Left lobe of liver (tissue), 2 donors: ENCODE data around the gene HPRT1. TPM values are rescaled to one million over a fixed set of nuclear protein-coding genes. Genes with fewer than 3 reads are reported as not detected.

Experiments
- ATAC-seq: fragments of 200-7000 bp; cut with Tn5 transposase; one replicate; pipeline ENCODE4 v1.9.1; 2020; ENCODE audit warnings: mild to moderate bottlenecking, moderate library complexity
- DNase-seq: peaks from one replicate; pipeline ENCODE4 v3.0.0-alpha.2; 2020; ENCODE audit warnings: low spot score
- total RNA-seq: library from RNA; stranded (reverse); gene quantifications from one replicate; pipeline ENCODE4 v1.2.1, GENCODE V29; 2021
- donor health status: DM: no; HTN: no; CAD: no; lungs with moderate emphysema.
- donor health status: DM: no; HTN: yes; CAD: no.

The HPRT1 gene
- total RNA-seq, 1 donor from 2014 or later, result 6.8 TPM

- ATAC-seq (no peak), DNase-seq (no peak)
Measured at GRCh38 chrX:134542485-134542884, 82.5 kb downstream of the HPRT1 start.

- DNase-seq (no peak), ATAC-seq (no peak)
Measured at GRCh38 chrX:134543288-134543687, 83.3 kb downstream of the HPRT1 start.

- ATAC-seq, result no peak
- no peak for DNase-seq
Measured at GRCh38 chrX:134544135-134544512, 84.2 kb downstream of the HPRT1 start.

- DNase-seq (no peak), ATAC-seq (no peak)
Measured at GRCh38 chrX:134544513-134545151, 84.7 kb downstream of the HPRT1 start.

GRCh38 chrX:134545510-134545909, 85.5 kb downstream of the HPRT1 start:
- DNase-seq (no peak), ATAC-seq (no peak)

- ATAC-seq (no peak), DNase-seq (no peak)
Measured at GRCh38 chrX:134546187-134546586, 86.2 kb downstream of the HPRT1 start.

- no peak for DNase-seq
- ATAC-seq, result no peak
Measured at GRCh38 chrX:134547047-134547679, 87.2 kb downstream of the HPRT1 start.

GRCh38 chrX:134548257-134549201, 88.6 kb downstream of the HPRT1 start:
- no peak for ATAC-seq
- no peak for DNase-seq

Other genes with a start within 250 kb of the HPRT1 start
- not detected for gene CCDC160, start 223.0 kb upstream of the HPRT1 start, total RNA-seq
- gene PHF6, start 86.9 kb upstream of the HPRT1 start, total RNA-seq, result 4.8 TPM
- not detected for gene PLAC1, start 198.3 kb downstream of the HPRT1 start, total RNA-seq